K562 (cell line): Measurements from ENCODE around the gene B3GALT4. TPM values are rescaled to one million over a fixed set of nuclear protein-coding genes. Genes with fewer than 3 reads are reported as not detected.

Source experiments
- ATAC-seq: fragments of 200-7000 bp; cut with Tn5 transposase; 3 replicates; pipeline ENCODE4 v1.9.1; 2020; ENCODE audit warnings: moderate library complexity
- BruUV-seq: library from RNA; stranded (reverse); fragments of 400-500 nt; replicated peaks from 2 replicates; lab custom pipeline; 2021; lab: Mats Ljungman, UMichigan
- CTCF ChIA-PET: fragments of 300-600 bp; formaldehyde crosslinking; extraction: SDS; loops from one replicate; lab custom pipeline; 2021; ENCODE audit warnings: low intra/inter-chr PET ratio; lab: Yijun Ruan, JAX
- POLR2A ChIA-PET: fragments of 300-600, 350-650 bp; sonication (Branson Sonifier 250); formaldehyde crosslinking; extraction: SDS; loops from one replicate; lab custom pipeline; 2021; ENCODE audit warnings: antibody characterized with exemption, inconsistent platforms; lab: Yijun Ruan, JAX
- DNase-seq, 4 experiments: peaks; one replicate each; pipeline versions ENCODE4 v3.0.0 to v3.0.0-alpha.2; 2011 to 2018; ENCODE audit warnings: low spot score in 3 of 4, mixed read lengths in 3 of 4; ENCODE audit errors: extremely low read depth in 1 of 4
- FAIRE-seq: peaks from 2 replicates; lab custom pipeline; 2011; peaks lifted over from hg19 to GRCh38; lab: Jason Lieb, UNC
- H2AFZ ChIP-seq: 2 replicates; pipeline ENCODE4 v1.6.0; 2011; ENCODE audit warnings: low read depth, low read length, control low read depth, inconsistent platforms
- H3K27ac ChIP-seq: fragments of 200-600 bp; 3 replicates; pipeline ENCODE4 v1.8.0; 2011; ENCODE audit warnings: low read depth, mild to moderate bottlenecking, control low read depth, inconsistent platforms, low read length, moderate library complexity, mixed read lengths; ENCODE audit errors: extremely low read depth
- H3K27me3 ChIP-seq, 2 experiments: fragments of 300-600 bp in 1 of 2; 2 replicates in 1 of 2; 3 replicates in 1 of 2; pipeline versions ENCODE4 v1.6.0 to v1.8.0; 2011; ENCODE audit warnings: inconsistent platforms in 2 of 2, low read length in 2 of 2, mild to moderate bottlenecking in 1 of 2, mixed read lengths in 1 of 2, moderate library complexity in 1 of 2; ENCODE audit not compliant: control insufficient read depth in 2 of 2, insufficient read depth in 2 of 2
- H3K36me3 ChIP-seq: fragments of 300-600 bp; 3 replicates; pipeline ENCODE4 v1.8.0; 2011; ENCODE audit warnings: mild to moderate bottlenecking, low read length, inconsistent platforms; ENCODE audit not compliant: control insufficient read depth, insufficient read depth
- H3K4me1 ChIP-seq, 2 experiments: fragments of 200-600 bp in 1 of 2; replicated peaks in 1 of 2; 2 replicates in 1 of 2; 3 replicates in 1 of 2; pipeline versions ENCODE4 v1.5.1 to v1.8.0; 2011; ENCODE audit warnings: inconsistent platforms in 2 of 2, low read length in 2 of 2, mild to moderate bottlenecking in 1 of 2, mixed read lengths in 1 of 2, moderate library complexity in 1 of 2; ENCODE audit not compliant: control insufficient read depth in 2 of 2, insufficient read depth in 2 of 2
- H3K4me2 ChIP-seq: 2 replicates; pipeline ENCODE4 v1.6.1; 2011; ENCODE audit warnings: low read length, control low read depth, inconsistent platforms, mixed read lengths; ENCODE audit not compliant: insufficient read depth
- H3K4me3 ChIP-seq: fragments of 200-600 bp; sonication (generic), shearing (Covaris generic); 2 replicates; pipeline ENCODE4 v1.5.1; 2016; ENCODE audit warnings: control low read depth, inconsistent platforms
- H3K79me2 ChIP-seq: fragments of 200-600 bp; 3 replicates; pipeline ENCODE4 v1.8.0; 2011; ENCODE audit warnings: low read length, inconsistent platforms; ENCODE audit not compliant: control insufficient read depth, insufficient read depth
- H3K9ac ChIP-seq, 2 experiments: 2 replicates each; pipeline versions ENCODE4 v1.6.0 to v1.6.1; 2011; ENCODE audit warnings: low read depth in 2 of 2, low read length in 2 of 2, control low read depth in 1 of 2, inconsistent platforms in 1 of 2, mild to moderate bottlenecking in 1 of 2, mixed read lengths in 1 of 2; ENCODE audit not compliant: insufficient read depth in 1 of 2
- H3K9me1 ChIP-seq: one replicate; pipeline ENCODE4 v1.6.0; 2011; ENCODE audit warnings: inconsistent platforms, mild to moderate bottlenecking, low read length, moderate library complexity; ENCODE audit not compliant: control insufficient read depth, insufficient read depth
- H3K9me3 ChIP-seq: replicated peaks from 2 replicates; pipeline ENCODE4 v1.5.1; 2011; ENCODE audit warnings: low read depth, low read length, inconsistent platforms; ENCODE audit not compliant: control insufficient read depth, insufficient read depth
- H4K20me1 ChIP-seq: replicated peaks from 2 replicates; pipeline ENCODE4 v1.6.1; 2011; ENCODE audit warnings: low read length, inconsistent platforms, mixed read lengths; ENCODE audit not compliant: control insufficient read depth, insufficient read depth
- HOMEZ ChIP-seq: fragments of 250-450 bp; sonication (Bioruptor Pico); IDR thresholded peaks from 2 replicates; pipeline ENCODE4 v1.4.0; 2020; ENCODE audit warnings: mild to moderate bottlenecking, moderate library complexity
- LCOR ChIP-seq: sonication (generic); formaldehyde crosslinking; IDR thresholded peaks from 2 replicates; pipeline ENCODE4 v1.8.0; 2022; ENCODE audit warnings: mild to moderate bottlenecking, missing genetic modification reagents
- MEIS2 ChIP-seq: fragments of 450-650 bp; IDR thresholded peaks from 2 replicates; pipeline ENCODE4 v1.6.1; 2014; ENCODE audit warnings: mild to moderate bottlenecking; ENCODE audit not compliant: partially characterized antibody
- NFIX ChIP-seq: fragments of 250-450 bp; sonication (Bioruptor Pico); IDR thresholded peaks from 2 replicates; pipeline ENCODE4 v1.4.0; 2020; ENCODE audit warnings: low read depth, mild to moderate bottlenecking, moderate library complexity
- PURB ChIP-seq: sonication (generic); formaldehyde crosslinking; IDR thresholded peaks from 2 replicates; pipeline ENCODE4 v1.9.0; 2021; ENCODE audit warnings: low read depth, mild to moderate bottlenecking, missing genetic modification reagents
- USF2 ChIP-seq: sonication (generic); formaldehyde crosslinking; IDR thresholded peaks from 2 replicates; pipeline ENCODE4 v1.5.0; 2020; ENCODE audit warnings: missing genetic modification reagents
- WGBS: fragments of 100-300 bp; shearing (Covaris generic); methylation state at CpG from one replicate; pipeline ENCODE4 v1.1.6; 2016; ENCODE audit warnings: low coverage, mixed read lengths; ENCODE audit not compliant: insufficient coverage; ENCODE audit errors: missing lambda C conversion rate; 5-methylcytosine and 5-hydroxymethylcytosine counted together
- in situ Hi-C: fragments of 300-500 bp; cut with MboI; formaldehyde crosslinking; loops from 4 replicates; pipeline ENCODE4 v1.15.0; 2018; ENCODE audit warnings: inconsistent platforms, mixed read lengths
- intact Hi-C: fragments of 100-400 bp; cut with micrococcal nuclease; formaldehyde crosslinking; loops from 2 replicates; pipeline ENCODE4 v1.14.2; 2022
- polyA plus RNA-seq, 8 experiments: library from polyadenylated mRNA; depleted of rRNA in 4 of 8; stranded (reverse) in 5 of 8; unstranded in 3 of 8; fragments of >200 nt; fragmentation: Nextera tagmentation in 2 of 8; fragmentation: Illumina TruSeq in 1 of 8; extraction: Ambion mirVana in 2 of 8; extraction: Trizol in 1 of 8; gene quantifications; 2 replicates each; pipeline versions ENCODE4 v1.2.1 to v1.2.3, GENCODE V29; 2011 to 2014; ENCODE audit warnings: inconsistent platforms in 1 of 8, missing spikeins in 1 of 8
- total RNA-seq, 7 experiments: library from RNA; depleted of rRNA in 6 of 7; stranded (reverse); fragments of >200 nt in 6 of 7; fragmentation: Illumina TruSeq in 2 of 7; extraction: Trizol in 2 of 7; gene quantifications; 2 replicates each; pipeline versions ENCODE4 v1.2.1 to v1.2.3, GENCODE V29; 2011 to 2021; ENCODE audit warnings: low replicate concordance in 1 of 7

B3GALT4 gene
- total and polyA plus RNA-seq, 9 of the 15 experiments (the other 6 are each of a cell fraction or from before 2014, with no cell fraction given): 0.11 to 1.3 (median 0.53) TPM; not detected in 1

GRCh38 chr6:33252759-33253158, 24.2 kb upstream of the B3GALT4 start:
- in situ Hi-C loops (no loop called here), intact Hi-C loops (no loop called here)
- no peak overlapping the region for H3K27ac ChIP-seq
- ChIA-PET CTCF (interaction anchor here (0.7 kb wide), 1 partner anchor 15 kb away, joined by 4 read pairs; no protein-coding TSS in a partner anchor), POLR2A (no interaction called here)
- H3K9me3 ChIP-seq: no peaks in the 10 kb centered on the region
- H2AFZ ChIP-seq: no peak overlapping the region
- H3K9ac ChIP-seq: no peak overlapping the region
- FAIRE-seq (no peak), ATAC-seq (no peak), DNase-seq (no peak)
- no TSS peak for BruUV-seq
- H3K9me1 ChIP-seq: peaks cover 4% of the 10 kb centered on the region
- H3K79me2 ChIP-seq: no peaks in the 10 kb centered on the region
- no peak overlapping the region for H3K4me2 ChIP-seq
- H3K27me3 ChIP-seq: no peaks in the 10 kb centered on the region
- H3K36me3 ChIP-seq: peaks cover 31% of the 10 kb centered on the region
- H4K20me1 ChIP-seq: no peaks in the 10 kb centered on the region
- H3K4me3 ChIP-seq: no peak overlapping the region
- H3K4me1 ChIP-seq: peaks cover 22 to 31% of the 10 kb centered on the region in 2 experiments
- TF ChIP-seq LCOR (no peak), NFIX (CRISPR knock-in tag) (no peak)

- H2AFZ ChIP-seq: no peak overlapping the region
- no peaks in the 10 kb centered on the region for H3K79me2 ChIP-seq
- H3K27me3 ChIP-seq: no peaks in the 10 kb centered on the region
- TF ChIP-seq MEIS2: no peak
- no peak for TF ChIP-seq HOMEZ (CRISPR knock-in tag)
- TF ChIP-seq USF2: no peak
- no peak for TF ChIP-seq PURB
- TF ChIP-seq, all 486 proteins: peak for 0
- H3K9ac ChIP-seq: no peak overlapping the region
- no peak overlapping the region for H3K4me3 ChIP-seq
- no peaks in the 10 kb centered on the region for H3K9me1 ChIP-seq
- peaks cover 11 to 15% of the 10 kb centered on the region in 2 experiments; a peak in 4 of 5 replicates for H3K4me1 ChIP-seq
- H4K20me1 ChIP-seq: no peaks in the 10 kb centered on the region
- no TSS peak for BruUV-seq
- peaks cover 37% of the 10 kb centered on the region for H3K36me3 ChIP-seq
- WGBS: 86% methylated on average over 4 of the region's 4 CpGs
- ATAC-seq: no peak
- no peak for FAIRE-seq
- H3K9me3 ChIP-seq: no peaks in the 10 kb centered on the region
- no peak overlapping the region for H3K4me2 ChIP-seq
- H3K27ac ChIP-seq: no peak overlapping the region
- no peak for DNase-seq
- in situ Hi-C loops (no loop called here), intact Hi-C loops (no loop called here)
- ChIA-PET POLR2A (interaction anchor here (0.7 to 1.4 kb wide), 3 partner anchors 11 to 17 kb away, joined by 3 to 7 read pairs (median 5); partner anchors contain the start of genes RPS18 and VPS52), CTCF (no interaction called here)
Observed at GRCh38 chr6:33254591-33254990, 22.3 kb upstream of the B3GALT4 start.
